CD14-positive monocyte (primary cell): Measurements from ENCODE around the gene CDKL5. TPM values are rescaled to one million over a fixed set of nuclear protein-coding genes. Genes with fewer than 3 reads are reported as not detected.

ENCODE experiments used
- DNase-seq, 3 donors: peaks; one replicate each; pipeline ENCODE4 v3.0.0-alpha.2; 2011 to 2022
- H2AFZ ChIP-seq: 2 replicates; pipeline ENCODE4 v1.6.0; 2012; ENCODE audit warnings: mild to moderate bottlenecking, low read depth, low read length, inconsistent platforms; ENCODE audit not compliant: insufficient read depth, poor library complexity, severe bottlenecking
- H3K27ac ChIP-seq, 2 donors: 1 replicate in 1 of 2; 2 replicates in 1 of 2; pipeline ENCODE4 v1.5.1; 2012 to 2013; ENCODE audit warnings: low read length in 2 of 2, control low read depth in 1 of 2, inconsistent platforms in 1 of 2, low read depth in 1 of 2, mild to moderate bottlenecking in 1 of 2
- H3K27me3 ChIP-seq, 2 donors: one replicate each; pipeline versions ENCODE4 v1.6.0 to v1.6.1; 2011 to 2013; ENCODE audit warnings: low read length in 2 of 2; ENCODE audit not compliant: control insufficient read depth in 2 of 2, insufficient read depth in 2 of 2
- H3K36me3 ChIP-seq, 2 donors: replicated peaks in 1 of 2; 1 replicate in 1 of 2; 2 replicates in 1 of 2; pipeline versions ENCODE4 v1.5.1 to v1.6.1; 2012 to 2013; ENCODE audit warnings: low read length in 2 of 2, control low read depth in 1 of 2, inconsistent platforms in 1 of 2, mild to moderate bottlenecking in 1 of 2; ENCODE audit not compliant: insufficient read depth in 2 of 2, control insufficient read depth in 1 of 2
- H3K4me1 ChIP-seq, 2 donors: 1 replicate in 1 of 2; 2 replicates in 1 of 2; pipeline versions ENCODE4 v1.5.1 to v1.6.1; 2012 to 2013; ENCODE audit warnings: low read length in 2 of 2, control low read depth in 1 of 2, inconsistent platforms in 1 of 2, mild to moderate bottlenecking in 1 of 2, moderate library complexity in 1 of 2; ENCODE audit not compliant: insufficient read depth in 2 of 2, control insufficient read depth in 1 of 2
- H3K4me2 ChIP-seq: replicated peaks from 2 replicates; pipeline ENCODE3; 2012; ENCODE audit warnings: low read length, moderate library complexity, mild to moderate bottlenecking; ENCODE audit not compliant: poor library complexity, severe bottlenecking; ENCODE audit errors: extremely low read depth
- H3K4me3 ChIP-seq, 3 experiments: fragments of 200-600 bp in 1 of 3; sonication (generic) in 1 of 3; replicated peaks in 1 of 3; 1 replicate in 2 of 3; 2 replicates in 1 of 3; pipeline ENCODE4 v1.5.1; 2011 to 2013; ENCODE audit warnings: low read length in 3 of 3, mild to moderate bottlenecking in 3 of 3, control low read depth in 2 of 3, low read depth in 2 of 3, inconsistent platforms in 1 of 3, moderate library complexity in 1 of 3
- H3K79me2 ChIP-seq: 2 replicates; pipeline ENCODE4 v1.6.0; 2012; ENCODE audit warnings: mild to moderate bottlenecking, control low read depth, inconsistent platforms, low read length, moderate library complexity; ENCODE audit not compliant: insufficient read depth
- H3K9ac ChIP-seq: 2 replicates; pipeline ENCODE4 v1.6.0; 2017; ENCODE audit warnings: low read length, mild to moderate bottlenecking; ENCODE audit not compliant: insufficient read depth, poor library complexity, severe bottlenecking
- H3K9me3 ChIP-seq, 2 donors: replicated peaks in 1 of 2; 1 replicate in 1 of 2; 2 replicates in 1 of 2; pipeline versions ENCODE4 v1.5.1 to v1.6.1; 2012 to 2013; ENCODE audit warnings: low read length in 2 of 2, control low read depth in 1 of 2; ENCODE audit not compliant: control insufficient read depth in 1 of 2, insufficient read depth in 1 of 2
- H4K20me1 ChIP-seq: 2 replicates; pipeline ENCODE4 v1.6.0; 2012; ENCODE audit warnings: mild to moderate bottlenecking, low read length, control low read depth, moderate library complexity; ENCODE audit not compliant: insufficient read depth
- H3K27ac Mint-ChIP-seq, 7 donors: one replicate each; pipeline ENCODE4 v1.8.0; 2020; ENCODE audit warnings: mild to moderate bottlenecking in 7 of 7, mixed read lengths in 7 of 7, moderate library complexity in 6 of 7, inconsistent platforms in 2 of 7
- H3K27me3 Mint-ChIP-seq, 3 donors: one replicate each; pipeline ENCODE4 v1.8.0; 2021 to 2022; ENCODE audit warnings: low read depth in 3 of 3, mild to moderate bottlenecking in 3 of 3, mixed read lengths in 3 of 3, moderate library complexity in 3 of 3, inconsistent platforms in 1 of 3
- H3K36me3 Mint-ChIP-seq, 2 donors: one replicate each; pipeline ENCODE4 v1.8.0; 2020; ENCODE audit warnings: mixed read lengths in 2 of 2, inconsistent platforms in 1 of 2, mild to moderate bottlenecking in 1 of 2
- H3K4me1 Mint-ChIP-seq: one replicate; pipeline ENCODE4 v1.8.0; 2020; ENCODE audit warnings: mild to moderate bottlenecking, mixed read lengths
- H3K4me3 Mint-ChIP-seq, 2 donors: one replicate each; pipeline ENCODE4 v1.8.0; 2020; ENCODE audit warnings: mild to moderate bottlenecking in 2 of 2, mixed read lengths in 2 of 2, moderate library complexity in 1 of 2
- H3K9me3 Mint-ChIP-seq, 7 donors: one replicate each; pipeline ENCODE4 v1.8.0; 2020 to 2022; ENCODE audit warnings: mixed read lengths in 7 of 7, mild to moderate bottlenecking in 6 of 7, moderate library complexity in 6 of 7, inconsistent platforms in 2 of 7
- WGBS: methylation state at CpG from one replicate; pipeline ENCODE4 v1.1.5; 2013; ENCODE audit warnings: missing lambda C conversion rate; ENCODE audit not compliant: insufficient coverage; 5-methylcytosine and 5-hydroxymethylcytosine counted together
- intact Hi-C, 2 donors: fragments of 100-400 bp; cut with micrococcal nuclease; formaldehyde crosslinking; loops; one replicate each; pipeline versions ENCODE4 v1.15.0 to v1.15.1; 2023
- polyA plus RNA-seq, 3 donors: library from polyadenylated mRNA; depleted of rRNA in 1 of 3; unstranded in 2 of 3; stranded (reverse) in 1 of 3; fragments of 300-500 nt in 2 of 3; fragments of >200 nt in 1 of 3; fragmentation: Illumina TruSeq in 2 of 3; gene quantifications; 1 replicate in 2 of 3; 2 replicates in 1 of 3; pipeline ENCODE4 v1.2.3, GENCODE V29; 2012 to 2021
- TF ChIP-seq, protein P1 (sequence below): fragments of 200-600 bp; IDR thresholded peaks from one replicate; pipeline ENCODE4 v1.8.0; 2022; ENCODE audit warnings: antibody characterized with exemption, mild to moderate bottlenecking

The CDKL5 gene
- polyA plus RNA-seq, 3 donors, result 0.54 to 3.6 (median 1.4) TPM

DNA sequence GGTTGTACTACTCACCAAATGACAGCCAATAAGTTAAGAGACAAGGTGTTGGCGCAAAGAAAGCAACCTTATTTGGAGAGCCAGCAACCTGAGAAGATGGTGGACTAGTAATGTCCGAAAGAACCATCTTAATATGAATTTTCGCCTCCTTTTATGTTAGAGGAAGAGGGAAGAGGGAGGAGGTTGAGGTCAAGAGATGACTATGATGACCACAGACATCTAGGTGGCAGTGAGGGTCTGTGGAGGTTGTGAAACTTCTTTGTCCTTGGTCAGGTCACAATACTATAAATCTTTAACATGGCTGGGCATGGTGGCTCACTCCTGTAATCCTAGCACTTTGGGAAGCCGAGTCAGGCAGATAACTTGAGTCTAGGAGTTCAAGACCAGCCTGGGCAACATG, 15.4 kb downstream of the CDKL5 start:
- Histone ChIP-seq H3K4me1 (peaks cover 10 to 16% of the 10 kb centered on the region in 2 donors), H3K4me2 (no peak overlapping the region), H3K4me3 (no peak overlapping the region), H3K9ac (no peak overlapping the region), H3K36me3 (no peaks in the 10 kb centered on the region), H3K9me3 (no peaks in the 10 kb centered on the region), H4K20me1 (no peaks in the 10 kb centered on the region), H2AFZ (no peak overlapping the region), H3K27me3 (no peaks in the 10 kb centered on the region), H3K27ac (no peak overlapping the region), H3K79me2 (no peaks in the 10 kb centered on the region)
- Mint-ChIP-seq H3K4me3 (no peak overlapping the region), H3K9me3 (peaks cover 0 to 3% (median 0%) of the 10 kb centered on the region in 7 donors), H3K27ac (no peak overlapping the region), H3K4me1 (peaks cover 21% of the 10 kb centered on the region), H3K36me3 (peaks cover 0 to 2% of the 10 kb centered on the region in 2 donors), H3K27me3 (peaks cover 0 to 6% (median 3%) of the 10 kb centered on the region in 3 donors)
- intact Hi-C loops, result no loop called here
- WGBS, result 100% methylated on average over 2 of the region's 4 CpGs
- TF ChIP-seq, protein P1, sequence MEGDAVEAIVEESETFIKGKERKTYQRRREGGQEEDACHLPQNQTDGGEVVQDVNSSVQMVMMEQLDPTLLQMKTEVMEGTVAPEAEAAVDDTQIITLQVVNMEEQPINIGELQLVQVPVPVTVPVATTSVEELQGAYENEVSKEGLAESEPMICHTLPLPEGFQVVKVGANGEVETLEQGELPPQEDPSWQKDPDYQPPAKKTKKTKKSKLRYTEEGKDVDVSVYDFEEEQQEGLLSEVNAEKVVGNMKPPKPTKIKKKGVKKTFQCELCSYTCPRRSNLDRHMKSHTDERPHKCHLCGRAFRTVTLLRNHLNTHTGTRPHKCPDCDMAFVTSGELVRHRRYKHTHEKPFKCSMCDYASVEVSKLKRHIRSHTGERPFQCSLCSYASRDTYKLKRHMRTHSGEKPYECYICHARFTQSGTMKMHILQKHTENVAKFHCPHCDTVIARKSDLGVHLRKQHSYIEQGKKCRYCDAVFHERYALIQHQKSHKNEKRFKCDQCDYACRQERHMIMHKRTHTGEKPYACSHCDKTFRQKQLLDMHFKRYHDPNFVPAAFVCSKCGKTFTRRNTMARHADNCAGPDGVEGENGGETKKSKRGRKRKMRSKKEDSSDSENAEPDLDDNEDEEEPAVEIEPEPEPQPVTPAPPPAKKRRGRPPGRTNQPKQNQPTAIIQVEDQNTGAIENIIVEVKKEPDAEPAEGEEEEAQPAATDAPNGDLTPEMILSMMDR, result no peak
- DNase-seq, result no peak

DNA sequence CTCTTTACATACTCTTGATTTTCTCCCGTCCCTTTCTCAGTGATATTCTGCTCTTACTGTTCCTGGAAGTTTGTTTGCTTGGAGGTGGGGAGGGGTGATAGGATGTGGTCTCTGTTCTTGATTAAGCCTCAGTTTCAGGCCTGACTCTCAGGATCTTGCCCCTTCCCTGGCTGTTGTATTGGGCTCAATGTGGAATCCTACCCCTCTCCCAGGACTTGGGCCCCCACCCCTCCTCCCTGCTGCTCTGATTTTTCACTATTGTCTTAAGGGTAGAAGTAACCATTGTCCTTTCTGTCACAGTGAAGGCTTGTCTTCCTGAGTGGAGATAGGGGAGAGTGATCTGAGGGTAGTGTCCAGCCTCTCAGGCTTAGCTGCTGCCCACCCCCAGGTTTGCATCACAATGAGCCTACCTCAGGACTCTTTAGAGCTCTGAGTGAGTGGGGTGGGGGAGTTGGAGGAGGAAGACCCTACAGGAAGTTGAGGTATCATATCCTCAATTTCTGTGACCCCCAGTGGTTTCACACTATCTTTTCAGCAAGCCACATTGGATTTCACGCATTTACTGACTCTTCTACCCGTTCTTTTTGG, 16.5 kb downstream of the CDKL5 start:
- no CpG with 5 or more reads among the region's 3 CpGs for WGBS

More for the DNA sequence above, 16.5 kb downstream of the CDKL5 start:
- no peak for DNase-seq
- Mint-ChIP-seq H3K4me3 (no peak overlapping the region), H3K36me3 (peaks cover 0 to 4% of the 10 kb centered on the region in 2 donors), H3K27ac (no peak overlapping the region), H3K9me3 (peaks cover 0 to 3% (median 0%) of the 10 kb centered on the region in 7 donors), H3K4me1 (peaks cover 15% of the 10 kb centered on the region), H3K27me3 (peaks cover 0 to 6% (median 1%) of the 10 kb centered on the region in 3 donors)
- Histone ChIP-seq H4K20me1 (no peaks in the 10 kb centered on the region), H3K9ac (no peak overlapping the region), H3K27ac (no peak overlapping the region), H3K27me3 (no peaks in the 10 kb centered on the region), H3K4me3 (no peak overlapping the region), H3K36me3 (no peaks in the 10 kb centered on the region), H2AFZ (no peak overlapping the region), H3K4me1 (peaks cover 0 to 9% of the 10 kb centered on the region in 2 donors), H3K4me2 (no peak overlapping the region), H3K79me2 (no peaks in the 10 kb centered on the region), H3K9me3 (no peaks in the 10 kb centered on the region)
- intact Hi-C loops, result no loop called here
- TF ChIP-seq, protein P1, result no peak
